ENCODE measurements around the gene C9orf50. TPM values are rescaled to one million over a fixed set of nuclear protein-coding genes. Genes with fewer than 3 reads are reported as not detected.
A peak's percentile ranks its signal among the peaks of the same experiment; 100 is the strongest.

C9orf50 gene
- total RNA-seq, 1 experiment from 2014 or later, result not detected

DNA sequence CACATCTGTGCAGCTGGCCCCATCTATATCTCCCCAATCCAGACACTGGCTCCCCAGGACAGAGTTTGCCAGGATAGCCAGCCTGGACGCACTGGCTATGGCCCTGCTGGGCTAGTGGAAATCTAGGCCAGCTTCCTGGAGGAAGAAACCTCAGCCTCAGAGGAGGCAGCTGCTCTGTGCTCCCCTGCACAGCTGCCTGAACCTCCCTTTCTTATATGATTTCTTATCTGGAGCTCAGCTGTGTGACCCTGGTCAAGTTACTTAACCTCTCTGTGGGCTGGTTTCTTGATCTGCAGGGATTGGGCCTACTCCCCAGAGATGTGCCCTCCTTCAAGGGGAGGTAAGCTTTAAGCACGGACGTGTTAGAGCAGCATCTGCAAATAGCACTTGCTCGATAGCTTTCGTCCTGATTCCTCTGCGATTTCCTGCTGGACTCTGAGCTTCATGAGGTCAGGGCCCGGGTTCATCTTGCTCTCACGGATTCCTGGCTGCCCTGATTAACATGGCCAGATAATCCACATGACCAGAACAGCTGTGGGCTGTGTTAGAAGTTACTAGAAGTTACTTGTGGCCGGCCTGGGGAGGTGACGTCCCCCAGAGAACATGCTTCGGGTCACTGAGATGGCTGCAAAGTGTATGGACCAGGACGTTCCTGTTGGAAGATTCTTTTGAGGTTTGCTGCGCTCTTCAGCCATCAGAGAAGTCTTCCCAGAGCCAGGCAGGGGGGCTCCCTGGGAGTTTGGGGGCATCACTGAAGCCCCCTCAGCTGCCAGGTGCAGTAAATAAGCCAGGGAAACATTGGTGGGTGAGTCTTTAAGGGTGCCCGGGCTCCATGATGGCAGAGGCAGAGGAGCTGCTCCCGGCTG, 14.5 kb downstream of the C9orf50 start:
- no peaks in the 10 kb centered on the region for H3K27me3 ChIP-seq (ENCODE audit: insufficient read depth, low read depth)
- no TSS peak for BruUV-seq (replicated peaks)
- H4K20me1 ChIP-seq (ENCODE audit: insufficient read depth), result no peaks in the 10 kb centered on the region
- H3K9me2 ChIP-seq (ENCODE audit: insufficient read depth), result no peaks in the 10 kb centered on the region
- intact Hi-C loops (cut with micrococcal nuclease; ENCODE audit: unreplicated experiment), result loop anchor here (1.0 to 2.0 kb wide), 5 partner anchors 36 to 329 kb away; no protein-coding TSS in a partner anchor
- H2AFZ ChIP-seq, result no peak overlapping the region
- no peak overlapping the region for H3K27ac ChIP-seq
- TF ChIP-seq, protein P1, sequence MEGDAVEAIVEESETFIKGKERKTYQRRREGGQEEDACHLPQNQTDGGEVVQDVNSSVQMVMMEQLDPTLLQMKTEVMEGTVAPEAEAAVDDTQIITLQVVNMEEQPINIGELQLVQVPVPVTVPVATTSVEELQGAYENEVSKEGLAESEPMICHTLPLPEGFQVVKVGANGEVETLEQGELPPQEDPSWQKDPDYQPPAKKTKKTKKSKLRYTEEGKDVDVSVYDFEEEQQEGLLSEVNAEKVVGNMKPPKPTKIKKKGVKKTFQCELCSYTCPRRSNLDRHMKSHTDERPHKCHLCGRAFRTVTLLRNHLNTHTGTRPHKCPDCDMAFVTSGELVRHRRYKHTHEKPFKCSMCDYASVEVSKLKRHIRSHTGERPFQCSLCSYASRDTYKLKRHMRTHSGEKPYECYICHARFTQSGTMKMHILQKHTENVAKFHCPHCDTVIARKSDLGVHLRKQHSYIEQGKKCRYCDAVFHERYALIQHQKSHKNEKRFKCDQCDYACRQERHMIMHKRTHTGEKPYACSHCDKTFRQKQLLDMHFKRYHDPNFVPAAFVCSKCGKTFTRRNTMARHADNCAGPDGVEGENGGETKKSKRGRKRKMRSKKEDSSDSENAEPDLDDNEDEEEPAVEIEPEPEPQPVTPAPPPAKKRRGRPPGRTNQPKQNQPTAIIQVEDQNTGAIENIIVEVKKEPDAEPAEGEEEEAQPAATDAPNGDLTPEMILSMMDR (conservative IDR thresholded peaks at IDR 0.05), result no peak
- TF ChIP-seq EZH2 (IDR thresholded peaks at IDR 0.05; ENCODE audit: low read depth), result no peak
- H3K4me1 ChIP-seq (replicated peaks; ENCODE audit: insufficient read depth), result peaks cover 34% of the 10 kb centered on the region
- no peak overlapping the region for H3K4me3 ChIP-seq
- DNase-seq, result no peak
- ChIA-PET POLR2A (ENCODE audit: unreplicated experiment) (no interaction called here), CTCF (interaction anchor here (0.5 to 0.6 kb wide), 2 partner anchors 37 to 271 kb away, joined by 11 to 17 read pairs; no protein-coding TSS in a partner anchor)
- H3K4me2 ChIP-seq, result no peak overlapping the region
- peaks cover 33% of the 10 kb centered on the region for H3F3A ChIP-seq (ENCODE audit: insufficient read depth, low read depth)
- no peaks in the 10 kb centered on the region for H3K9me3 ChIP-seq (ENCODE audit: insufficient read depth, low read depth)
- H3K79me2 ChIP-seq (ENCODE audit: low read depth), result no peaks in the 10 kb centered on the region
- H3K36me3 ChIP-seq (ENCODE audit: low read depth), result no peaks in the 10 kb centered on the region

DNA sequence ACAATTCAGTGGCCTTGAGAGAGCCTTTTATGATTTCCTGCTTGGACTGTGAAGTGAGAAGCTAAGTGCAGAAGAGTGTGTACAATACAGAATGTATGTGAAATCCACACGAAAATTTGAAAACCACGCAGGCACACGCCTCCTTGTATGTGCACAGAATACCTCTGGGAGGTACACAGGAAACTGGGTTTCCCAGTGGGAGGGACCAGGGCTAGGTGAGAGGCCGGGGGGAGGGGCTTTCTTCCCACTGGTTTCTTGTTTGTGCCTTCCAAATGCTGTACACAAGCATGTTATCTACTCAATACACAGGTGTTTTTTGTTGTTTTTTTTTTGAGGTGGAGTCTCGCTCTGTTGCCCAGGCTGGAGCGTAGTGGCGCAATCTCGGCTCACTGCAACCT, 16.1 kb downstream of the C9orf50 start:
- Histone ChIP-seq H3K9me3 (ENCODE audit: insufficient read depth, low read depth) (no peaks in the 10 kb centered on the region), H3K4me3 (no peak overlapping the region), H3K9me2 (ENCODE audit: insufficient read depth) (no peaks in the 10 kb centered on the region), H3K27ac (no peak overlapping the region), H3K79me2 (ENCODE audit: low read depth) (no peaks in the 10 kb centered on the region), H4K20me1 (ENCODE audit: insufficient read depth) (no peaks in the 10 kb centered on the region), H3K27me3 (ENCODE audit: insufficient read depth, low read depth) (no peaks in the 10 kb centered on the region), H3F3A (ENCODE audit: insufficient read depth, low read depth) (peaks cover 31% of the 10 kb centered on the region), H2AFZ (no peak overlapping the region), H3K4me1 (replicated peaks; ENCODE audit: insufficient read depth) (peaks cover 35% of the 10 kb centered on the region), H3K4me2 (no peak overlapping the region), H3K36me3 (ENCODE audit: low read depth) (no peaks in the 10 kb centered on the region)
- DNase-seq, result peak in 1 of 2 experiments; percentile 29
- CTCF ChIA-PET, result interaction anchor here (0.6 kb wide), 1 partner anchor 19 kb away, joined by 3 read pairs; no protein-coding TSS in a partner anchor
- intact Hi-C loops (cut with micrococcal nuclease; ENCODE audit: unreplicated experiment), result no loop called here
- no peak for TF ChIP-seq EZH2 (IDR thresholded peaks at IDR 0.05; ENCODE audit: low read depth)
- TF ChIP-seq, protein P1 (conservative IDR thresholded peaks at IDR 0.05), result no peak
- BruUV-seq (replicated peaks), result no TSS peak
- POLR2A ChIA-PET (ENCODE audit: unreplicated experiment), result no interaction called here

DNA sequence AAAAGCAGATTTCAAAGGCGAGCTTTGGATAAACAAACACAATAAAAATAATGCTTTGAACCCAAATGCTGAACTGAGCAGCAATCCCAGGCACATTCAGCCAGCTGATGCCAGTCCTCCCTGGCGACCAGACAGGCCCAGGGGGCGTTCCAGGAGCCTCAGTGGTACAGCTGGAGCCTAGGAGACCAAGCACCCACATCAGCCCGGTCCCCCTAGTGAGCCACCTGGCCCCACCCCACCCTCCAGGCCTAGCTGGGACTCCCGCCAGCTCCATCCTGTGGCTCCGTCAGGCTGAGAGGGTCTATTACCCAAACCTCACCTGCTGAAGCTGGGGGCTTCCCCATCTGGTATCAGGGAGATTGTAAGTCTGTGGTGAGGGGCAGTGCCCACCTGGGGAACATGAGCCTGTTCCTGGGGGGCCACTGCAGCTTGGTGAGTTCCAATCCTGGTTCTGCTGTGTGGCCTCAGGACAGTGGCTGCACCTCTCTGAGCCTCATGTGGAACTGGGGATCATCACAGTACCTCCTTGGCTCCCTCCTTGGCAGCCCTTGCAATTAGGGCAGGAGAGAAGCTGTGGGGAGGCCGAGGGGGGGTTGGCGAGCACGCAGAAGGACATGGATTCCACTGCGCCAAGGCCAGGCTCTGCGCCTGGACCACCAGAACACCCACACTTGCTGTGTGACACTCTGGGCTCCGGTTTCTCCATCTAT, 16.7 kb downstream of the C9orf50 start:
- no peak overlapping the region for H2AFZ ChIP-seq
- no peak overlapping the region for H3K4me2 ChIP-seq
- intact Hi-C loops (cut with micrococcal nuclease; ENCODE audit: unreplicated experiment), result no loop called here
- TF ChIP-seq EZH2 (IDR thresholded peaks at IDR 0.05; ENCODE audit: low read depth), result no peak
- TF ChIP-seq, protein P1 (conservative IDR thresholded peaks at IDR 0.05), result no peak
- H3F3A ChIP-seq (ENCODE audit: insufficient read depth, low read depth), result peaks cover 31% of the 10 kb centered on the region
- H3K9me2 ChIP-seq (ENCODE audit: insufficient read depth), result no peaks in the 10 kb centered on the region
- H3K79me2 ChIP-seq (ENCODE audit: low read depth), result no peaks in the 10 kb centered on the region
- H4K20me1 ChIP-seq (ENCODE audit: insufficient read depth), result no peaks in the 10 kb centered on the region
- BruUV-seq (replicated peaks), result no TSS peak
- H3K4me3 ChIP-seq, result no peak overlapping the region
- no peak overlapping the region for H3K27ac ChIP-seq
- H3K27me3 ChIP-seq (ENCODE audit: insufficient read depth, low read depth), result no peaks in the 10 kb centered on the region
- H3K4me1 ChIP-seq (replicated peaks; ENCODE audit: insufficient read depth), result peaks cover 29% of the 10 kb centered on the region
- DNase-seq, result no peak
- no peaks in the 10 kb centered on the region for H3K36me3 ChIP-seq (ENCODE audit: low read depth)
- POLR2A ChIA-PET (ENCODE audit: unreplicated experiment), result interaction anchor here (0.6 kb wide), 1 partner anchor 99 kb away, joined by 5 read pairs; no protein-coding TSS in a partner anchor
- no peaks in the 10 kb centered on the region for H3K9me3 ChIP-seq (ENCODE audit: insufficient read depth, low read depth)
- CTCF ChIA-PET, result interaction anchor here (0.6 kb wide), 2 partner anchors 19 to 109 kb away, joined by 3 read pairs; no protein-coding TSS in a partner anchor
